Loucy (cell line): ENCODE results near the gene ENTPD3.
"Not testable (repeated sequence)": the region's sequence is repeated elsewhere in the genome, so short reads cannot be mapped to it uniquely, and the experiment has no call there.

Experiments
- H2AFZ ChIP-seq: fragments of 200-600 bp; sonication (generic); 2 replicates; pipeline ENCODE4 v1.6.0; 2016; ENCODE audit warnings: antibody characterized with exemption, mild to moderate bottlenecking, low read length, moderate library complexity
- H3F3A ChIP-seq: fragments of 200-600 bp; 2 replicates; pipeline ENCODE4 v1.6.0; 2016; ENCODE audit warnings: antibody characterized with exemption, low read depth, mild to moderate bottlenecking
- H3K27me3 ChIP-seq: fragments of 200-600 bp; sonication (generic); 2 replicates; pipeline ENCODE4 v1.6.1; 2014; ENCODE audit warnings: low read length, mild to moderate bottlenecking; ENCODE audit not compliant: insufficient read depth, poor library complexity, severe bottlenecking
- H3K36me3 ChIP-seq: fragments of 200-600 bp; sonication (generic); 2 replicates; pipeline ENCODE4 v1.6.1; 2016; ENCODE audit warnings: low read length; ENCODE audit not compliant: insufficient read depth
- H3K4me1 ChIP-seq: fragments of 200-600 bp; sonication (generic); 2 replicates; pipeline ENCODE4 v1.5.1; 2014; ENCODE audit warnings: low read length, mild to moderate bottlenecking; ENCODE audit not compliant: insufficient read depth, poor library complexity, severe bottlenecking
- H3K4me2 ChIP-seq: fragments of 200-600 bp; sonication (generic); 2 replicates; pipeline ENCODE4 v1.6.0; 2014; ENCODE audit warnings: antibody characterized with exemption, low read length, low read depth, mild to moderate bottlenecking; ENCODE audit not compliant: poor library complexity, severe bottlenecking
- H3K4me3 ChIP-seq: fragments of 200-600 bp; sonication (generic); 2 replicates; pipeline ENCODE4 v1.5.1; 2014; ENCODE audit warnings: low read length, mild to moderate bottlenecking, mixed read lengths; ENCODE audit not compliant: poor library complexity, severe bottlenecking
- H3K79me2 ChIP-seq: fragments of 200-600 bp; sonication (generic); 2 replicates; pipeline ENCODE4 v1.6.1; 2014; ENCODE audit warnings: low read length; ENCODE audit not compliant: insufficient read depth
- H3K9ac ChIP-seq: fragments of 200-600 bp; sonication (generic); 2 replicates; pipeline ENCODE4 v1.6.0; 2014; ENCODE audit warnings: mild to moderate bottlenecking, low read depth, low read length, moderate library complexity; ENCODE audit not compliant: poor library complexity, severe bottlenecking
- H3K9me2 ChIP-seq: fragments of 200-600 bp; sonication (generic); replicated peaks from 2 replicates; pipeline ENCODE4 v1.6.1; 2016; ENCODE audit warnings: low read depth, low read length, mixed read lengths
- H3K9me3 ChIP-seq: fragments of 200-600 bp; sonication (generic); 2 replicates; pipeline ENCODE4 v1.6.1; 2014; ENCODE audit warnings: mild to moderate bottlenecking, antibody characterized with exemption, low read length, low read depth; ENCODE audit not compliant: insufficient read depth
- H4K20me1 ChIP-seq: fragments of 200-600 bp; sonication (generic); 2 replicates; pipeline ENCODE4 v1.6.0; 2014; ENCODE audit warnings: antibody characterized with exemption, low read length, mild to moderate bottlenecking; ENCODE audit not compliant: insufficient read depth, poor library complexity, severe bottlenecking
- EZH2phosphoT487 ChIP-seq: fragments of 200-600 bp; IDR thresholded peaks from 2 replicates; pipeline ENCODE4 v1.6.1; 2018; ENCODE audit warnings: antibody characterized with exemption, mild to moderate bottlenecking, moderate library complexity, borderline replicate concordance
- TF ChIP-seq, protein P1 (sequence below): fragments of 200-600 bp; sonication (generic); conservative IDR thresholded peaks from 2 replicates; pipeline ENCODE4 v1.5.1; 2014; ENCODE audit warnings: mild to moderate bottlenecking, antibody characterized with exemption, low read length

ENTPD3 gene

DNA sequence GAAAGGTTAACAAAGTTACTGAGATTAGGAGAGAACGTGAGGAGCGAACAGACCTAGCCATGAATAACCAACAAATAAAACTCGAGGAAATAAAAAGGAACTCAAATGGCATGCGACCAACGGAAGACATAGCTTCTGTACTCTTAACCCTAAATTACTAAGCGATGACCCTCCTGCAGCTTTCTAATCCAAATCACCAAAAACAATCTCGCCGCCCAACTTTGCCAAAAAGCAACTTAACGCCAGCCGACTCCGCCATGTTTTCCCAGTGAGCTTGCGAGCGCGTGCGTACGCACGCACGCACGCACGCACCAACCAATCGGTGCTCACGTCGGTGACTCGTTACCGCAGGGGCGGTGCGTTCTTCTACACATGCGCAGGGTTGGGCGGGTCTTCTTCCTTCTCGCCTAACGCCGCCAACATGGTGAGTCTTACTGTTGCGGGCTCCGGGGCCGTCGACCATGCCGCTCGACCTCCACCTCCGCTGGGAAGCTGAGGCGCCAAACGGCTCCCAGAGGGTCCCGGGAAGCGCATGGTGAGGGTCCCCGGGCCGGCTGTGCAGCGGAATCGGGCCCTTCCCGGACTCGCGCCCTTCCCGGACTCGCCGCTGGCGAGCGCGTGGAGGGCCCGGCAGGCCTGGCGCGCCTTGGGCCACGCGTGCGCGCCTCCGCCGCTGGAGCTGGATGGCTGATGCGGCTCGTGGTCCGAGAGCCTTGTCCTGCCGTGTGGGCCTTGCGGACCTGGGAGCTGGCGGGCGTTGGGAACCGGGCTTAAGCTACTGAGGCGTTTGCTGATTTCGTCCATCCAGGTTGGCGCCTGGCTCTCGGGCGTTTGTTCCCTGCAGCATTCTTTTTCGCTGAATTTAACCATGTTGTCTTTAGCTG lies 70.2 kb downstream of the ENTPD3 start, which contains the start of gene RPL14:
Gene RPL14, plus strand, starts transcription at position 400 of the 884 bp plus-strand sequence. Its CDS starts 133 bp downstream, at position 533.
- Histone ChIP-seq H3K9ac (peak within 1 kb of the TSS; percentile 88), H3K9me2 (no peaks in the 10 kb centered on the region), H3K79me2 (peaks cover 43% of the 10 kb centered on the region), H3K4me3 (peak within 1 kb of the TSS; percentile 84), H3K4me2 (peak within 1 kb of the TSS; percentile 93), H3K9me3 (no peaks in the 10 kb centered on the region), H3F3A (no peaks in the 10 kb centered on the region), H2AFZ (peak within 1 kb of the TSS; percentile 66), H4K20me1 (peaks cover 40% of the 10 kb centered on the region), H3K27me3 (no peaks in the 10 kb centered on the region), H3K36me3 (peaks cover 30% of the 10 kb centered on the region), H3K4me1 (peaks cover 38% of the 10 kb centered on the region)
- TF ChIP-seq, protein P1, sequence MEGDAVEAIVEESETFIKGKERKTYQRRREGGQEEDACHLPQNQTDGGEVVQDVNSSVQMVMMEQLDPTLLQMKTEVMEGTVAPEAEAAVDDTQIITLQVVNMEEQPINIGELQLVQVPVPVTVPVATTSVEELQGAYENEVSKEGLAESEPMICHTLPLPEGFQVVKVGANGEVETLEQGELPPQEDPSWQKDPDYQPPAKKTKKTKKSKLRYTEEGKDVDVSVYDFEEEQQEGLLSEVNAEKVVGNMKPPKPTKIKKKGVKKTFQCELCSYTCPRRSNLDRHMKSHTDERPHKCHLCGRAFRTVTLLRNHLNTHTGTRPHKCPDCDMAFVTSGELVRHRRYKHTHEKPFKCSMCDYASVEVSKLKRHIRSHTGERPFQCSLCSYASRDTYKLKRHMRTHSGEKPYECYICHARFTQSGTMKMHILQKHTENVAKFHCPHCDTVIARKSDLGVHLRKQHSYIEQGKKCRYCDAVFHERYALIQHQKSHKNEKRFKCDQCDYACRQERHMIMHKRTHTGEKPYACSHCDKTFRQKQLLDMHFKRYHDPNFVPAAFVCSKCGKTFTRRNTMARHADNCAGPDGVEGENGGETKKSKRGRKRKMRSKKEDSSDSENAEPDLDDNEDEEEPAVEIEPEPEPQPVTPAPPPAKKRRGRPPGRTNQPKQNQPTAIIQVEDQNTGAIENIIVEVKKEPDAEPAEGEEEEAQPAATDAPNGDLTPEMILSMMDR, result no peak
- no peak for TF ChIP-seq EZH2phosphoT487

DNA sequence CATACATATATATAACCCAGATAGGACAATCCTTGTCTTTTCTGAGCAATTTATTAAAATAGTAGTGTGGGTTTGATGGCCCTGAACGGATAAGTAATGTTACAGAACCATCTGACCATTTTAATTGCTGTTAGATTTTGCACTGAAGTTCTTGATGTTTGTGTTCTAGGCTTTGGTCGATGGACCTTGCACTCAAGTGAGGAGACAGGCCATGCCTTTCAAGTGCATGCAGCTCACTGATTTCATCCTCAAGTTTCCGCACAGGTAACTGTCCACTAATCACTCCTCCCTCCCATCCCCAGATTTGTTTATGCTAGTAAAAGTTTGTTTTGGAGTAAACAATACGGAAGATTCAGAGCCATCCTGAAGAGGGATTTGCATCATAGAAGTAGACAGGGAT lies 71.5 kb downstream of the ENTPD3 start:
- Histone ChIP-seq H3K9me3 (no peaks in the 10 kb centered on the region), H3K4me2 (peak overlapping the region; percentile 93), H3K4me1 (peaks cover 31% of the 10 kb centered on the region), H3K27me3 (no peaks in the 10 kb centered on the region), H3K79me2 (peaks cover 43% of the 10 kb centered on the region), H2AFZ (no peak overlapping the region), H3K36me3 (peaks cover 41% of the 10 kb centered on the region), H3K9me2 (no peaks in the 10 kb centered on the region), H3F3A (no peaks in the 10 kb centered on the region), H4K20me1 (peaks cover 40% of the 10 kb centered on the region), H3K9ac (peak overlapping the region; percentile 88), H3K4me3 (peak overlapping the region; percentile 84)
- TF ChIP-seq, protein P1, result no peak
- TF ChIP-seq EZH2phosphoT487, result no peak

DNA sequence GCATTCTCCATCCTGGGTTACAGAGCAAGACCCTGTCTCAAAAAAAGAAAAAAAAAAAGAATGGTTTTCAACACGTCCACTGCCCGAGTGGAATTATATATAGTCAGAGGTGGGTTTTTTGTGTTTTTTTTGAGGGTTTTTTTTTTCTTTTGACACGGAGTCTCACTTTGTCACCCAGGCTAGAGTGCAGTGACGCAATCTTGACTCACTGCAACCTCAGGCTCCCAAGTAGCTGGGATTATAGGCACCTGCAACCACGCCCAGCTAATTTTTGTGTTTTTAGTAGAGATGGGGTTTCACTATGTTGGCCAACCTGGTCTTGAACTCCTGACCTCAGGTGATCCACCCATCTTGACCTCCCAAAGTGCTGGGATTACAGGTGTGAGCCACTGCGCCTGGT lies 73.5 kb downstream of the ENTPD3 start:
- not testable (repeated sequence) for H2AFZ ChIP-seq, H3F3A ChIP-seq, H3K9me3 ChIP-seq, H3K4me3 ChIP-seq, H3K9me2 ChIP-seq, H3K9ac ChIP-seq, H3K27me3 ChIP-seq
- Histone ChIP-seq H3K36me3 (peaks cover 49% of the 10 kb centered on the region), H3K79me2 (peaks cover 43% of the 10 kb centered on the region), H3K4me2 (peak overlapping the region; percentile 93), H3K4me1 (peaks cover 26% of the 10 kb centered on the region), H4K20me1 (peaks cover 44% of the 10 kb centered on the region)
